HepG2 (cell line): ENCODE results near the gene PET117. TPM values are rescaled to one million over a fixed set of nuclear protein-coding genes. Genes with fewer than 3 reads are reported as not detected.

Experiments used
- EZH2 ChIP-seq: conservative IDR thresholded peaks from 2 replicates; pipeline ENCODE4 v1.6.1; 2012; ENCODE audit warnings: mild to moderate bottlenecking, low read depth, low read length, moderate library complexity
- GABPB1 ChIP-seq: IDR thresholded peaks from 2 replicates; pipeline ENCODE4 v1.6.1; 2016; ENCODE audit warnings: mild to moderate bottlenecking, missing genetic modification reagents, moderate library complexity, missing compliant biosample characterization
- HDAC2 ChIP-seq: sonication (generic); formaldehyde crosslinking; IDR thresholded peaks from 2 replicates; pipeline ENCODE4 v1.4.0; 2020; ENCODE audit warnings: missing genetic modification reagents
- HIVEP1 ChIP-seq: sonication (generic); formaldehyde crosslinking; IDR thresholded peaks from 2 replicates; pipeline ENCODE4 v1.4.0; 2020; ENCODE audit warnings: mild to moderate bottlenecking, missing genetic modification reagents
- HOMEZ ChIP-seq: IDR thresholded peaks from 2 replicates; pipeline ENCODE4 v1.6.1; 2016; ENCODE audit warnings: low read depth
- JUND ChIP-seq: sonication (generic); formaldehyde crosslinking; IDR thresholded peaks from 2 replicates; pipeline ENCODE4 v1.8.0; 2022; ENCODE audit warnings: mild to moderate bottlenecking, missing genetic modification reagents
- KDM4B ChIP-seq: sonication (generic); formaldehyde crosslinking; IDR thresholded peaks from 2 replicates; pipeline ENCODE4 v1.4.0; 2020; ENCODE audit warnings: missing genetic modification reagents
- LRRFIP1 ChIP-seq: sonication (generic); formaldehyde crosslinking; conservative IDR thresholded peaks from 2 replicates; pipeline ENCODE4 v1.4.0; 2020; ENCODE audit warnings: missing genetic modification reagents
- MTF2 ChIP-seq: sonication (generic); formaldehyde crosslinking; IDR thresholded peaks from 2 replicates; pipeline ENCODE4 v1.5.0; 2020; ENCODE audit warnings: missing genetic modification reagents, borderline replicate concordance
- SNAPC5 ChIP-seq: sonication (generic); formaldehyde crosslinking; IDR thresholded peaks from 2 replicates; pipeline ENCODE4 v1.8.1; 2023; ENCODE audit warnings: mild to moderate bottlenecking, missing genetic modification reagents, borderline replicate concordance
- SOX6 ChIP-seq, 2 experiments: fragments of 450-650 bp in 1 of 2; sonication (generic) in 1 of 2; formaldehyde crosslinking in 1 of 2; IDR thresholded peaks; 2 replicates each; pipeline versions ENCODE4 v1.4.0 to v1.6.1; 2017 to 2020; ENCODE audit warnings: antibody characterized with exemption in 1 of 2, mild to moderate bottlenecking in 1 of 2, missing genetic modification reagents in 1 of 2
- SRSF9 ChIP-seq: fragments of 200-400 bp; formaldehyde crosslinking; IDR thresholded peaks from 2 replicates; pipeline ENCODE4 v1.6.1; 2018; ENCODE audit warnings: borderline replicate concordance, mild to moderate bottlenecking, low read depth, low read length; ENCODE audit not compliant: insufficient read depth, poor library complexity, severe bottlenecking
- TGIF2 ChIP-seq: IDR thresholded peaks from 2 replicates; pipeline ENCODE4 v1.6.1; 2016; ENCODE audit warnings: control low read depth, missing compliant biosample characterization
- ZFP37 ChIP-seq: sonication (generic); formaldehyde crosslinking; IDR thresholded peaks from 2 replicates; pipeline ENCODE4 v1.4.0; 2020; ENCODE audit warnings: missing genetic modification reagents, borderline replicate concordance
- ZNF207 ChIP-seq: fragments of 450-650 bp; IDR thresholded peaks from 2 replicates; pipeline ENCODE4 v1.6.1; 2016; ENCODE audit warnings: antibody characterized with exemption, borderline replicate concordance
- ZNF253 ChIP-seq: sonication (generic); formaldehyde crosslinking; IDR thresholded peaks from 2 replicates; pipeline ENCODE4 v1.8.0; 2022; ENCODE audit warnings: mild to moderate bottlenecking, missing genetic modification reagents, borderline replicate concordance
- ZNF256 ChIP-seq: sonication (generic); formaldehyde crosslinking; conservative IDR thresholded peaks from 2 replicates; pipeline ENCODE4 v1.4.0; 2020; ENCODE audit warnings: missing genetic modification reagents
- ZNF331 ChIP-seq: sonication (generic); formaldehyde crosslinking; IDR thresholded peaks from 2 replicates; pipeline ENCODE4 v1.4.0; 2020; ENCODE audit warnings: missing genetic modification reagents
- ZNF550 ChIP-seq: sonication (generic); formaldehyde crosslinking; IDR thresholded peaks from 2 replicates; pipeline ENCODE4 v1.4.0; 2020; ENCODE audit warnings: mild to moderate bottlenecking, missing genetic modification reagents, borderline replicate concordance
- polyA plus RNA-seq, 8 experiments: library from polyadenylated mRNA; depleted of rRNA in 3 of 8; stranded (reverse) in 7 of 8; unstranded in 1 of 8; fragments of >200 nt; fragmentation: Illumina TruSeq in 4 of 8; extraction: Trizol in 4 of 8; gene quantifications; 2 replicates each; pipeline versions ENCODE4 v1.2.1 to v1.2.3, GENCODE V29; 2011 to 2016; ENCODE audit warnings: low read depth in 4 of 8, missing spikeins in 1 of 8, mixed read lengths in 1 of 8; ENCODE audit not compliant: insufficient read depth in 1 of 8
- total RNA-seq, 5 experiments: library from RNA; depleted of rRNA; stranded (reverse); fragments of >200 nt; fragmentation: Illumina TruSeq; extraction: Trizol; gene quantifications; 2 replicates each; pipeline ENCODE4 v1.2.3, GENCODE V29; 2016; ENCODE audit warnings: low read depth in 1 of 5
- TF ChIP-seq, protein P1 (sequence below): sonication (generic); formaldehyde crosslinking; conservative IDR thresholded peaks from 2 replicates; pipeline ENCODE4 v1.4.0; 2020; ENCODE audit warnings: missing genetic modification reagents
- TF ChIP-seq, protein P2 (sequence below): sonication (generic); formaldehyde crosslinking; conservative IDR thresholded peaks from 2 replicates; pipeline ENCODE4 v1.4.0; 2020; ENCODE audit warnings: mild to moderate bottlenecking, missing genetic modification reagents, moderate library complexity

PET117 gene
- total and polyA plus RNA-seq, 2 of the 13 experiments (the other 11 are each of a cell fraction or from before 2014, with no cell fraction given), result 22.2 to 48.2 TPM

DNA sequence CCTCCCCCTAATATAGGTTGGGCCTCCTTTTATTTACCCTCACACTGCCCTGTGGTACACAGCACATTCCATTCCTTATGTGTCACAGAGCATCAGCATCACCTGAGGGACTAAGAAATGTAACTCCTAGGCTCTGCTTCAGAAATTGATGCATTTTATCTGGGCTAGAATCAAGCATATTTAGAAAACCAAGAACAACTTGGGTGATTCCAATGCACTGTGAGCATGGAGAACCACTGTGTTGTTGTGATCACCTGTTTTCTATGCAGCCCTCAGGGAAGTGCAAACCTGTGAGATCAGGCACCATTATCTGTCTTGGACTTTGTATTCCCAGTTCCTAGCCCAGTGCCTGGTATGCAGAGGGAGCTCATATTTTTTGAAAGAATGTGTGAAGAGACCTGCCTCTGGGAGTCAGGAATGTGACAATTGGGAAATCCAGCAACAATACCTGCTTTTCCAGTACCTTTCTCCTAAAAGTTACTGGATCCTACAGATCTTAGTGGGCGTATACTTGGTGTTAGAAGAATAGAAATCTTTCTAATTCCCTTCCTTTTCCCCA, 7.0 kb downstream of the PET117 start (continued):
- TF ChIP-seq, protein P1, sequence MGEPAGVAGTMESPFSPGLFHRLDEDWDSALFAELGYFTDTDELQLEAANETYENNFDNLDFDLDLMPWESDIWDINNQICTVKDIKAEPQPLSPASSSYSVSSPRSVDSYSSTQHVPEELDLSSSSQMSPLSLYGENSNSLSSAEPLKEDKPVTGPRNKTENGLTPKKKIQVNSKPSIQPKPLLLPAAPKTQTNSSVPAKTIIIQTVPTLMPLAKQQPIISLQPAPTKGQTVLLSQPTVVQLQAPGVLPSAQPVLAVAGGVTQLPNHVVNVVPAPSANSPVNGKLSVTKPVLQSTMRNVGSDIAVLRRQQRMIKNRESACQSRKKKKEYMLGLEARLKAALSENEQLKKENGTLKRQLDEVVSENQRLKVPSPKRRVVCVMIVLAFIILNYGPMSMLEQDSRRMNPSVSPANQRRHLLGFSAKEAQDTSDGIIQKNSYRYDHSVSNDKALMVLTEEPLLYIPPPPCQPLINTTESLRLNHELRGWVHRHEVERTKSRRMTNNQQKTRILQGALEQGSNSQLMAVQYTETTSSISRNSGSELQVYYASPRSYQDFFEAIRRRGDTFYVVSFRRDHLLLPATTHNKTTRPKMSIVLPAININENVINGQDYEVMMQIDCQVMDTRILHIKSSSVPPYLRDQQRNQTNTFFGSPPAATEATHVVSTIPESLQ (CRISPR knock-in tag), result no peak
- TF ChIP-seq ZFP37 (CRISPR knock-in tag) (no peak), SOX6 (IDR thresholded peaks at IDR 0.05) (no peak), SOX6 (CRISPR knock-in tag; IDR thresholded peaks at IDR 0.05) (peak; percentile 89), GABPB1 (no peak), TGIF2 (no peak), HOMEZ (CRISPR knock-in tag) (no peak; the same call in 1 of the 2 replicates), SNAPC5 (CRISPR knock-in tag) (no peak), KDM4B (CRISPR knock-in tag) (no peak), ZNF331 (CRISPR knock-in tag) (peak; percentile 62; the same call in 1 of the 2 replicates), ZNF253 (no peak), ZNF550 (CRISPR knock-in tag) (no peak), ZNF207 (no peak), EZH2 (no peak), ZNF256 (CRISPR knock-in tag) (no peak), HDAC2 (CRISPR knock-in tag) (peak; percentile 81), SRSF9 (no peak), MTF2 (no peak), JUND (CRISPR knock-in tag) (peak; percentile 81), LRRFIP1 (no peak), HIVEP1 (CRISPR knock-in tag) (no peak)
- TF ChIP-seq, protein P2, sequence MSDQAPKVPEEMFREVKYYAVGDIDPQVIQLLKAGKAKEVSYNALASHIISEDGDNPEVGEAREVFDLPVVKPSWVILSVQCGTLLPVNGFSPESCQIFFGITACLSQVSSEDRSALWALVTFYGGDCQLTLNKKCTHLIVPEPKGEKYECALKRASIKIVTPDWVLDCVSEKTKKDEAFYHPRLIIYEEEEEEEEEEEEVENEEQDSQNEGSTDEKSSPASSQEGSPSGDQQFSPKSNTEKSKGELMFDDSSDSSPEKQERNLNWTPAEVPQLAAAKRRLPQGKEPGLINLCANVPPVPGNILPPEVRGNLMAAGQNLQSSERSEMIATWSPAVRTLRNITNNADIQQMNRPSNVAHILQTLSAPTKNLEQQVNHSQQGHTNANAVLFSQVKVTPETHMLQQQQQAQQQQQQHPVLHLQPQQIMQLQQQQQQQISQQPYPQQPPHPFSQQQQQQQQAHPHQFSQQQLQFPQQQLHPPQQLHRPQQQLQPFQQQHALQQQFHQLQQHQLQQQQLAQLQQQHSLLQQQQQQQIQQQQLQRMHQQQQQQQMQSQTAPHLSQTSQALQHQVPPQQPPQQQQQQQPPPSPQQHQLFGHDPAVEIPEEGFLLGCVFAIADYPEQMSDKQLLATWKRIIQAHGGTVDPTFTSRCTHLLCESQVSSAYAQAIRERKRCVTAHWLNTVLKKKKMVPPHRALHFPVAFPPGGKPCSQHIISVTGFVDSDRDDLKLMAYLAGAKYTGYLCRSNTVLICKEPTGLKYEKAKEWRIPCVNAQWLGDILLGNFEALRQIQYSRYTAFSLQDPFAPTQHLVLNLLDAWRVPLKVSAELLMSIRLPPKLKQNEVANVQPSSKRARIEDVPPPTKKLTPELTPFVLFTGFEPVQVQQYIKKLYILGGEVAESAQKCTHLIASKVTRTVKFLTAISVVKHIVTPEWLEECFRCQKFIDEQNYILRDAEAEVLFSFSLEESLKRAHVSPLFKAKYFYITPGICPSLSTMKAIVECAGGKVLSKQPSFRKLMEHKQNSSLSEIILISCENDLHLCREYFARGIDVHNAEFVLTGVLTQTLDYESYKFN, result peak; percentile 72
